Small intestine (tissue), 7 donors: ENCODE measurements around the gene SLIT1. TPM values are rescaled to one million over a fixed set of nuclear protein-coding genes. Genes with fewer than 3 reads are reported as not detected.

Source experiments
- DNase-seq, 2 donors: peaks; one replicate each; pipeline versions ENCODE4 v3.0.0 to v3.0.0-alpha.2; 2013
- FAIRE-seq: peaks from 2 replicates; lab custom pipeline; 2012; peaks lifted over from hg19 to GRCh38; lab: Jason Lieb, UNC
- H3K27ac ChIP-seq, 3 donors: one replicate each; pipeline ENCODE4 v1.5.1; 2013; ENCODE audit warnings: low read length in 2 of 3, mild to moderate bottlenecking in 2 of 3, control low read depth in 1 of 3, inconsistent platforms in 1 of 3, low read depth in 1 of 3, moderate library complexity in 1 of 3
- H3K27me3 ChIP-seq, 3 donors: one replicate each; pipeline ENCODE4 v1.6.1; 2013; ENCODE audit warnings: low read length in 3 of 3, inconsistent platforms in 1 of 3; ENCODE audit not compliant: control insufficient read depth in 3 of 3, insufficient read depth in 3 of 3
- H3K36me3 ChIP-seq, 3 donors: one replicate each; pipeline ENCODE4 v1.6.1; 2013; ENCODE audit warnings: low read length in 3 of 3, inconsistent platforms in 1 of 3, low read depth in 1 of 3, mild to moderate bottlenecking in 1 of 3, moderate library complexity in 1 of 3; ENCODE audit not compliant: control insufficient read depth in 3 of 3, insufficient read depth in 2 of 3
- H3K4me1 ChIP-seq, 3 donors: one replicate each; pipeline ENCODE4 v1.6.1; 2013; ENCODE audit warnings: low read length in 2 of 3, inconsistent platforms in 1 of 3, low read depth in 1 of 3, mild to moderate bottlenecking in 1 of 3, moderate library complexity in 1 of 3; ENCODE audit not compliant: control insufficient read depth in 3 of 3, insufficient read depth in 2 of 3
- H3K4me3 ChIP-seq, 3 donors: one replicate each; pipeline ENCODE4 v1.5.1; 2013; ENCODE audit warnings: low read length in 3 of 3, control low read depth in 1 of 3, inconsistent platforms in 1 of 3, low read depth in 1 of 3, mild to moderate bottlenecking in 1 of 3, moderate library complexity in 1 of 3
- H3K9me3 ChIP-seq, 2 donors: one replicate each; pipeline ENCODE4 v1.6.1; 2013; ENCODE audit warnings: low read depth in 1 of 2, low read length in 1 of 2; ENCODE audit not compliant: control insufficient read depth in 2 of 2, insufficient read depth in 1 of 2
- WGBS, 3 donors: extraction: QIAGEN DNeasy Blood & Tissue Kit; methylation state at CpG; one replicate each; pipeline ENCODE4 v1.1.7; 2013; 5-methylcytosine and 5-hydroxymethylcytosine counted together
- polyA plus RNA-seq, 4 donors: library from polyadenylated mRNA; stranded (reverse) in 3 of 4; unstranded in 1 of 4; fragments of 200-250 nt in 3 of 4; fragments of 120-200 nt in 1 of 4; gene quantifications; one replicate each; pipeline versions ENCODE4 v1.2.1 to v1.2.3, GENCODE V29; 2013
- donor health status: healthy with polysubstance abuse.
- donor health status: control.
- donor health status: control.
- donor health status: Bipolar disorder and iron deficiency.
- donor health status: healthy.

Gene SLIT1
- polyA plus RNA-seq, 4 donors = under 0.01 to 0.40 (median 0.12) TPM; not detected in 1

GRCh38 chr10:97050956-97051496 lies 134.7 kb downstream of the SLIT1 start:
- FAIRE-seq = no peak
- 76 to 84% (median 77%) methylated on average over 4 of the region's 4 CpGs for WGBS, 3 donors

GRCh38 chr10:97050205-97050745 lies 135.5 kb downstream of the SLIT1 start:
- WGBS, 3 donors = 77 to 87% (median 86%) methylated on average over 3 of the region's 3 CpGs
- Histone ChIP-seq H3K27ac (no peak overlapping the region), H3K4me3 (no peak overlapping the region), H3K9me3 (no peaks in the 10 kb centered on the region), H3K36me3 (no peaks in the 10 kb centered on the region), H3K4me1 (no peaks in the 10 kb centered on the region), H3K27me3 (no peaks in the 10 kb centered on the region)
- FAIRE-seq (no peak), DNase-seq (no peak)

More at GRCh38 chr10:97050956-97051496, 134.7 kb downstream of the SLIT1 start:
- Histone ChIP-seq H3K4me1 (no peaks in the 10 kb centered on the region), H3K9me3 (no peaks in the 10 kb centered on the region), H3K27ac (no peak overlapping the region), H3K27me3 (no peaks in the 10 kb centered on the region), H3K36me3 (no peaks in the 10 kb centered on the region), H3K4me3 (no peak overlapping the region)
- DNase-seq = no peak

GRCh38 chr10:97049670-97050069 lies 136.1 kb downstream of the SLIT1 start:
- no peaks in the 10 kb centered on the region for H3K36me3 ChIP-seq
- H3K27me3 ChIP-seq = no peaks in the 10 kb centered on the region
- no peak for FAIRE-seq
- H3K4me1 ChIP-seq = no peaks in the 10 kb centered on the region
- no peaks in the 10 kb centered on the region for H3K9me3 ChIP-seq
- no peak overlapping the region for H3K4me3 ChIP-seq
- DNase-seq = no peak
- H3K27ac ChIP-seq = no peak overlapping the region
- WGBS, 3 donors = 79 to 86% (median 81%) methylated on average over 7 of the region's 7 CpGs

- Histone ChIP-seq H3K9me3 (no peaks in the 10 kb centered on the region), H3K36me3 (no peaks in the 10 kb centered on the region), H3K4me3 (no peak overlapping the region), H3K4me1 (no peaks in the 10 kb centered on the region), H3K27ac (no peak overlapping the region), H3K27me3 (no peaks in the 10 kb centered on the region)
- DNase-seq (no peak), FAIRE-seq (no peak)
- 90 to 96% (median 91%) methylated on average over 22 to 23 of the region's 23 CpGs for WGBS, 3 donors
Measured at GRCh38 chr10:97048649-97049427, 136.9 kb downstream of the SLIT1 start.

GRCh38 chr10:97047788-97048187 lies 138.0 kb downstream of the SLIT1 start:
- WGBS, 3 donors = 87 to 92% (median 91%) methylated on average over 9 of the region's 9 CpGs
- Histone ChIP-seq H3K9me3 (no peaks in the 10 kb centered on the region), H3K27ac (no peak overlapping the region), H3K27me3 (no peaks in the 10 kb centered on the region), H3K4me3 (no peak overlapping the region), H3K36me3 (no peaks in the 10 kb centered on the region), H3K4me1 (no peaks in the 10 kb centered on the region)
- DNase-seq (no peak), FAIRE-seq (no peak)

GRCh38 chr10:97047083-97047736 lies 138.5 kb downstream of the SLIT1 start:
- Histone ChIP-seq H3K9me3 (no peaks in the 10 kb centered on the region), H3K4me1 (no peaks in the 10 kb centered on the region), H3K27me3 (no peaks in the 10 kb centered on the region), H3K36me3 (no peaks in the 10 kb centered on the region), H3K27ac (no peak overlapping the region), H3K4me3 (no peak overlapping the region)
- FAIRE-seq = no peak
- 83 to 91% (median 86%) methylated on average over 3 to 5 of the region's 5 CpGs for WGBS, 3 donors
- DNase-seq = no peak

GRCh38 chr10:97046456-97047082 lies 139.2 kb downstream of the SLIT1 start:
- no peak for FAIRE-seq
- no peak overlapping the region for H3K27ac ChIP-seq
- no peaks in the 10 kb centered on the region for H3K9me3 ChIP-seq
- no peak overlapping the region for H3K4me3 ChIP-seq
- 70 to 84% (median 77%) methylated on average over 11 of the region's 11 CpGs for WGBS, 3 donors
- DNase-seq = no peak
- H3K4me1 ChIP-seq = no peaks in the 10 kb centered on the region
- H3K27me3 ChIP-seq = no peaks in the 10 kb centered on the region
- no peaks in the 10 kb centered on the region for H3K36me3 ChIP-seq

GRCh38 chr10:97043563-97043855 lies 142.2 kb downstream of the SLIT1 start:
- Histone ChIP-seq H3K4me3 (no peak overlapping the region), H3K27me3 (no peaks in the 10 kb centered on the region), H3K9me3 (no peaks in the 10 kb centered on the region), H3K27ac (no peak overlapping the region), H3K36me3 (no peaks in the 10 kb centered on the region), H3K4me1 (no peaks in the 10 kb centered on the region)
- 83 to 85% (median 85%) methylated on average over 6 to 14 of the region's 14 CpGs for WGBS, 3 donors
- DNase-seq = no peak
- FAIRE-seq = no peak
